Colonic mucosa (tissue), 4 donors: ENCODE results near the gene LMF1. TPM values are rescaled to one million over a fixed set of nuclear protein-coding genes. Genes with fewer than 3 reads are reported as not detected.

Experiments used
- DNase-seq: peaks from one replicate; pipeline ENCODE4 v3.0.0-alpha.2; 2020
- H3K27ac ChIP-seq: fragments of 200-600 bp; one replicate; pipeline ENCODE4 v1.8.0; 2021
- H3K27me3 ChIP-seq: fragments of 200-600 bp; one replicate; pipeline ENCODE4 v1.8.0; 2021
- H3K36me3 ChIP-seq: fragments of 200-600 bp; one replicate; pipeline ENCODE4 v1.8.0; 2021
- H3K4me1 ChIP-seq: fragments of 200-600 bp; one replicate; pipeline ENCODE4 v1.8.0; 2021; ENCODE audit warnings: mild to moderate bottlenecking
- H3K4me3 ChIP-seq: fragments of 200-600 bp; one replicate; pipeline ENCODE4 v1.8.0; 2021
- H3K9ac ChIP-seq, 2 donors: one replicate each; pipeline ENCODE4 v1.7.0; 2013; ENCODE audit warnings: control low read depth in 2 of 2, low read depth in 2 of 2, low read length in 2 of 2
- H3K9me3 ChIP-seq: fragments of 200-600 bp; one replicate; pipeline ENCODE4 v1.8.0; 2021
- CTCF ChIP-seq: fragments of 200-600 bp; IDR thresholded peaks from one replicate; pipeline ENCODE4 v1.8.0; 2022; ENCODE audit warnings: antibody characterized with exemption, mild to moderate bottlenecking
- intact Hi-C: fragments of 100-400 bp; cut with DNase I; formaldehyde crosslinking; loops from one replicate; pipeline ENCODE4 v1.14.1; 2022
- total RNA-seq, 2 donors: library from RNA; stranded (reverse); fragmentation: NEBNext Ultra II Directional in 1 of 2; extraction: Animal tissue kit (Norgen Biotek cat#: 25700) in 1 of 2; gene quantifications; one replicate each; pipeline ENCODE4 v1.2.1, GENCODE V29; 2021
- donor health status: healthy.
- donor health status: DM: no; HTN: no; CAD: no.
- donor health status: DM: no; HTN: no; CAD: no.

Gene LMF1
- total RNA-seq, 2 donors from 2014 or later: 8.4 to 12.8 TPM

- Histone ChIP-seq H3K27ac (no peak overlapping the region), H3K9ac (no peak overlapping the region), H3K9me3 (no peaks in the 10 kb centered on the region), H3K36me3 (no peaks in the 10 kb centered on the region), H3K27me3 (no peaks in the 10 kb centered on the region), H3K4me1 (no peaks in the 10 kb centered on the region), H3K4me3 (no peak overlapping the region)
- intact Hi-C loops: no loop called here
- no peak for DNase-seq
- no peak for TF ChIP-seq CTCF
Observed at GRCh38 chr16:875182-876040, 95.4 kb downstream of the LMF1 start.

- no peaks in the 10 kb centered on the region for H3K27me3 ChIP-seq
- no peaks in the 10 kb centered on the region for H3K36me3 ChIP-seq
- no peak overlapping the region for H3K27ac ChIP-seq
- no peak overlapping the region for H3K9ac ChIP-seq
- no peak overlapping the region for H3K4me3 ChIP-seq
- no peaks in the 10 kb centered on the region for H3K9me3 ChIP-seq
- intact Hi-C loops: no loop called here
- DNase-seq: no peak
- H3K4me1 ChIP-seq: no peaks in the 10 kb centered on the region
- TF ChIP-seq CTCF: no peak
Observed at GRCh38 chr16:874366-875181, 96.2 kb downstream of the LMF1 start.

GRCh38 chr16:873889-874288 is 96.9 kb downstream of the LMF1 start:
- no peaks in the 10 kb centered on the region for H3K27me3 ChIP-seq
- H3K9ac ChIP-seq: no peak overlapping the region
- no peak overlapping the region for H3K4me3 ChIP-seq
- no peak overlapping the region for H3K27ac ChIP-seq
- no peak for DNase-seq
- H3K9me3 ChIP-seq: no peaks in the 10 kb centered on the region
- intact Hi-C loops: no loop called here
- TF ChIP-seq CTCF: no peak
- H3K4me1 ChIP-seq: no peaks in the 10 kb centered on the region
- H3K36me3 ChIP-seq: no peaks in the 10 kb centered on the region

- no peak for TF ChIP-seq CTCF
- H3K36me3 ChIP-seq: no peaks in the 10 kb centered on the region
- H3K9me3 ChIP-seq: no peaks in the 10 kb centered on the region
- DNase-seq: no peak
- H3K9ac ChIP-seq: no peak overlapping the region
- no peaks in the 10 kb centered on the region for H3K27me3 ChIP-seq
- no peak overlapping the region for H3K4me3 ChIP-seq
- no peak overlapping the region for H3K27ac ChIP-seq
- intact Hi-C loops: no loop called here
- no peaks in the 10 kb centered on the region for H3K4me1 ChIP-seq
Observed at GRCh38 chr16:873243-873661, 97.5 kb downstream of the LMF1 start.

GRCh38 chr16:872436-873242 is 98.1 kb downstream of the LMF1 start:
- TF ChIP-seq CTCF: no peak
- Histone ChIP-seq H3K4me3 (no peak overlapping the region), H3K36me3 (no peaks in the 10 kb centered on the region), H3K4me1 (no peaks in the 10 kb centered on the region), H3K27ac (no peak overlapping the region), H3K9ac (no peak overlapping the region), H3K27me3 (no peaks in the 10 kb centered on the region), H3K9me3 (no peaks in the 10 kb centered on the region)
- DNase-seq: no peak
- intact Hi-C loops: no loop called here
